OCI-LY1 (cell line): Measurements from ENCODE around the gene GPR148.

Experiments
- EZH2 ChIP-seq: fragments of 200-600 bp; sonication (generic), shearing (Covaris generic); IDR thresholded peaks from 2 replicates; pipeline ENCODE4 v1.8.0; 2017; ENCODE audit warnings: borderline replicate concordance, mixed run types, mild to moderate bottlenecking, antibody characterized with exemption, low read length, moderate library complexity, mixed read lengths
- TF ChIP-seq, protein P1 (sequence below): fragments of 200-600 bp; sonication (generic), shearing (Covaris generic); IDR thresholded peaks from 2 replicates; pipeline ENCODE4 v1.5.1; 2017; ENCODE audit warnings: mild to moderate bottlenecking, antibody characterized with exemption, low read length, moderate library complexity, mixed read lengths

GRCh38 chr2:130763405-130763804, 34.5 kb downstream of the GPR148 start:
- TF ChIP-seq, protein P1, sequence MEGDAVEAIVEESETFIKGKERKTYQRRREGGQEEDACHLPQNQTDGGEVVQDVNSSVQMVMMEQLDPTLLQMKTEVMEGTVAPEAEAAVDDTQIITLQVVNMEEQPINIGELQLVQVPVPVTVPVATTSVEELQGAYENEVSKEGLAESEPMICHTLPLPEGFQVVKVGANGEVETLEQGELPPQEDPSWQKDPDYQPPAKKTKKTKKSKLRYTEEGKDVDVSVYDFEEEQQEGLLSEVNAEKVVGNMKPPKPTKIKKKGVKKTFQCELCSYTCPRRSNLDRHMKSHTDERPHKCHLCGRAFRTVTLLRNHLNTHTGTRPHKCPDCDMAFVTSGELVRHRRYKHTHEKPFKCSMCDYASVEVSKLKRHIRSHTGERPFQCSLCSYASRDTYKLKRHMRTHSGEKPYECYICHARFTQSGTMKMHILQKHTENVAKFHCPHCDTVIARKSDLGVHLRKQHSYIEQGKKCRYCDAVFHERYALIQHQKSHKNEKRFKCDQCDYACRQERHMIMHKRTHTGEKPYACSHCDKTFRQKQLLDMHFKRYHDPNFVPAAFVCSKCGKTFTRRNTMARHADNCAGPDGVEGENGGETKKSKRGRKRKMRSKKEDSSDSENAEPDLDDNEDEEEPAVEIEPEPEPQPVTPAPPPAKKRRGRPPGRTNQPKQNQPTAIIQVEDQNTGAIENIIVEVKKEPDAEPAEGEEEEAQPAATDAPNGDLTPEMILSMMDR, result no peak
- TF ChIP-seq EZH2, result no peak
